ENCODE results near the gene TXNRD2. TPM values are rescaled to one million over a fixed set of nuclear protein-coding genes. Genes with fewer than 3 reads are reported as not detected.
A peak's percentile ranks its signal among the peaks of the same experiment; 100 is the strongest.

TXNRD2 gene
- total RNA-seq, 1 donor from 2014 or later = 25.7 TPM

- peak overlapping the region; percentile 45 for H3K4me3 Mint-ChIP-seq (ENCODE audit: unreplicated experiment)
- peaks cover 22% of the 10 kb centered on the region for H3K4me1 ChIP-seq (ENCODE audit: insufficient read depth, low read length)
- no peaks in the 10 kb centered on the region for H3K9me3 ChIP-seq (ENCODE audit: insufficient read depth, low read depth, low read length)
- no peaks in the 10 kb centered on the region for H3K9me3 Mint-ChIP-seq (ENCODE audit: unreplicated experiment)
- H3K9ac ChIP-seq (ENCODE audit: low read length) = no peak overlapping the region
- H3K27me3 ChIP-seq (ENCODE audit: insufficient read depth, low read length) = no peaks in the 10 kb centered on the region
- H3K4me2 ChIP-seq (ENCODE audit: low read length) = no peak overlapping the region
- H2AFZ ChIP-seq (ENCODE audit: low read depth, low read length) = no peak overlapping the region
- peaks cover 89% of the 10 kb centered on the region for H4K20me1 ChIP-seq (ENCODE audit: insufficient read depth, low read length)
- H3K4me3 ChIP-seq (ENCODE audit: insufficient read depth, low read depth, low read length) = no peak overlapping the region
- peaks cover 41% of the 10 kb centered on the region for H3K4me1 Mint-ChIP-seq (ENCODE audit: low read depth, unreplicated experiment)
- peaks cover 60% of the 10 kb centered on the region for H3K79me2 ChIP-seq (ENCODE audit: insufficient read depth, low read length)
- no peak overlapping the region for H3K27ac ChIP-seq (ENCODE audit: low read depth, low read length)
- DNase-seq (ENCODE audit: low read depth) = no peak
- H3K27ac Mint-ChIP-seq (ENCODE audit: unreplicated experiment) = no peak overlapping the region
- H3K36me3 ChIP-seq (ENCODE audit: insufficient read depth, low read length) = peaks cover 5% of the 10 kb centered on the region
- FAIRE-seq = no peak
- no peaks in the 10 kb centered on the region for H3K27me3 Mint-ChIP-seq (ENCODE audit: low read depth, unreplicated experiment)
- TF ChIP-seq CTCF (IDR thresholded peaks at IDR 0.05; ENCODE audit: insufficient read depth, low read depth, low read length) = no peak
- no peak for TF ChIP-seq EZH2 (IDR thresholded peaks at IDR 0.05; ENCODE audit: insufficient read depth, low read length)
- H3K36me3 Mint-ChIP-seq (ENCODE audit: low read depth, unreplicated experiment) = peaks cover 24% of the 10 kb centered on the region
Measured at GRCh38 chr22:19849835-19850762, 91.5 kb downstream of the TXNRD2 start.

GRCh38 chr22:19848298-19849224 lies 93.1 kb downstream of the TXNRD2 start:
- H3K36me3 ChIP-seq (ENCODE audit: insufficient read depth, low read length) = peaks cover 5% of the 10 kb centered on the region
- peaks cover 46% of the 10 kb centered on the region for H3K79me2 ChIP-seq (ENCODE audit: insufficient read depth, low read length)
- Mint-ChIP-seq H3K27me3 (ENCODE audit: low read depth, unreplicated experiment) (no peaks in the 10 kb centered on the region), H3K9me3 (ENCODE audit: unreplicated experiment) (no peaks in the 10 kb centered on the region), H3K4me1 (ENCODE audit: low read depth, unreplicated experiment) (peaks cover 42% of the 10 kb centered on the region), H3K27ac (ENCODE audit: unreplicated experiment) (no peak overlapping the region), H3K4me3 (ENCODE audit: unreplicated experiment) (no peak overlapping the region), H3K36me3 (ENCODE audit: low read depth, unreplicated experiment) (peaks cover 21% of the 10 kb centered on the region)
- no peak overlapping the region for H3K4me3 ChIP-seq (ENCODE audit: insufficient read depth, low read depth, low read length)
- H3K4me2 ChIP-seq (ENCODE audit: low read length) = no peak overlapping the region
- peaks cover 97% of the 10 kb centered on the region for H4K20me1 ChIP-seq (ENCODE audit: insufficient read depth, low read length)
- no peak for DNase-seq (ENCODE audit: low read depth)
- no peak for FAIRE-seq
- H3K9me3 ChIP-seq (ENCODE audit: insufficient read depth, low read depth, low read length) = no peaks in the 10 kb centered on the region
- no peak for TF ChIP-seq CTCF (IDR thresholded peaks at IDR 0.05; ENCODE audit: insufficient read depth, low read depth, low read length)
- TF ChIP-seq EZH2 (IDR thresholded peaks at IDR 0.05; ENCODE audit: insufficient read depth, low read length) = no peak
- H3K9ac ChIP-seq (ENCODE audit: low read length) = no peak overlapping the region
- H3K27me3 ChIP-seq (ENCODE audit: insufficient read depth, low read length) = no peaks in the 10 kb centered on the region
- no peak overlapping the region for H2AFZ ChIP-seq (ENCODE audit: low read depth, low read length)
- H3K27ac ChIP-seq (ENCODE audit: low read depth, low read length) = no peak overlapping the region
- peaks cover 28% of the 10 kb centered on the region for H3K4me1 ChIP-seq (ENCODE audit: insufficient read depth, low read length)
